ENCODE measurements around the gene PSMC3IP. TPM values are rescaled to one million over a fixed set of nuclear protein-coding genes. Genes with fewer than 3 reads are reported as not detected.

Gene PSMC3IP
- total and polyA plus RNA-seq, 2 donors from 2014 or later = 3.6 to 5.8 TPM

- Histone ChIP-seq H3K27ac (ENCODE audit: low read depth in 2 of 2, low read length in 2 of 2) (no peak overlapping the region), H3K4me1 (ENCODE audit: control insufficient read depth in 2 of 3, insufficient read depth in 2 of 3, low read depth in 1 of 3, low read length in 3 of 3) (peaks cover 0 to 5% (median 4%) of the 10 kb centered on the region in 3 donors), H3K36me3 (ENCODE audit: control insufficient read depth in 2 of 3, insufficient read depth in 3 of 3, low read length in 3 of 3) (peaks cover 12 to 67% (median 54%) of the 10 kb centered on the region in 3 donors), H3K4me3 (ENCODE audit: low read length in 3 of 3) (no peak overlapping the region), H3K27me3 (ENCODE audit: control insufficient read depth, insufficient read depth, low read length) (no peaks in the 10 kb centered on the region), H3K9ac (ENCODE audit: low read length in 3 of 3) (no peak overlapping the region), H3K9me3 (ENCODE audit: control insufficient read depth in 2 of 3, insufficient read depth in 1 of 3, low read length in 3 of 3) (no peaks in the 10 kb centered on the region)
- TF ChIP-seq CTCF (IDR thresholded peaks at IDR 0.05; ENCODE audit: borderline replicate concordance, extremely low read depth, insufficient read depth) = no peak
- DNase-seq (no peak), FAIRE-seq (no peak)
- intact Hi-C loops (cut with DNase I) = no loop called here
Measured at GRCh38 chr17:42586514-42587230, 9.1 kb upstream of the PSMC3IP start.

GRCh38 chr17:42585353-42585752 is 7.8 kb upstream of the PSMC3IP start:
- DNase-seq = no peak
- Histone ChIP-seq H3K9ac (ENCODE audit: low read length in 3 of 3) (no peak overlapping the region), H3K27me3 (ENCODE audit: control insufficient read depth, insufficient read depth, low read length) (no peaks in the 10 kb centered on the region), H3K9me3 (ENCODE audit: control insufficient read depth in 2 of 3, insufficient read depth in 1 of 3, low read length in 3 of 3) (no peaks in the 10 kb centered on the region), H3K4me3 (ENCODE audit: low read length in 3 of 3) (no peak overlapping the region), H3K4me1 (ENCODE audit: control insufficient read depth in 2 of 3, insufficient read depth in 2 of 3, low read depth in 1 of 3, low read length in 3 of 3) (peaks cover 0 to 5% (median 4%) of the 10 kb centered on the region in 3 donors), H3K36me3 (ENCODE audit: control insufficient read depth in 2 of 3, insufficient read depth in 3 of 3, low read length in 3 of 3) (peaks cover 12 to 73% (median 56%) of the 10 kb centered on the region in 3 donors), H3K27ac (ENCODE audit: low read depth in 2 of 2, low read length in 2 of 2) (peak overlapping the region in 1 of 2 donors; percentile 43)
- intact Hi-C loops (cut with DNase I) = no loop called here
- no peak for FAIRE-seq
- TF ChIP-seq CTCF (IDR thresholded peaks at IDR 0.05; ENCODE audit: borderline replicate concordance, extremely low read depth, insufficient read depth) = no peak

- Histone ChIP-seq H3K9ac (ENCODE audit: low read length in 3 of 3) (no peak overlapping the region), H3K4me3 (ENCODE audit: low read length in 3 of 3) (no peak overlapping the region), H3K36me3 (ENCODE audit: control insufficient read depth in 2 of 3, insufficient read depth in 3 of 3, low read length in 3 of 3) (peaks cover 12 to 74% (median 59%) of the 10 kb centered on the region in 3 donors), H3K4me1 (ENCODE audit: control insufficient read depth in 2 of 3, insufficient read depth in 2 of 3, low read depth in 1 of 3, low read length in 3 of 3) (peaks cover 0 to 5% (median 4%) of the 10 kb centered on the region in 3 donors), H3K27me3 (ENCODE audit: control insufficient read depth, insufficient read depth, low read length) (no peaks in the 10 kb centered on the region), H3K9me3 (ENCODE audit: control insufficient read depth in 2 of 3, insufficient read depth in 1 of 3, low read length in 3 of 3) (no peaks in the 10 kb centered on the region), H3K27ac (ENCODE audit: low read depth in 2 of 2, low read length in 2 of 2) (no peak overlapping the region)
- no peak for TF ChIP-seq CTCF (IDR thresholded peaks at IDR 0.05; ENCODE audit: borderline replicate concordance, extremely low read depth, insufficient read depth)
- intact Hi-C loops (cut with DNase I) = no loop called here
- FAIRE-seq = no peak
- DNase-seq = no peak
Measured at GRCh38 chr17:42584880-42585279, 7.4 kb upstream of the PSMC3IP start.

All from kidney (tissue), 14 donors.